GM23248 (cell line): Measurements from ENCODE around the gene KCNN3. TPM values are rescaled to one million over a fixed set of nuclear protein-coding genes. Genes with fewer than 3 reads are reported as not detected.

ENCODE experiments used
- DNase-seq: peaks from one replicate; pipeline ENCODE4 v3.0.0-alpha.2; 2015
- H2AFZ ChIP-seq: fragments of 200-600 bp; sonication (generic); 2 replicates; pipeline ENCODE4 v1.6.1; 2016; ENCODE audit warnings: antibody characterized with exemption
- H3F3A ChIP-seq: fragments of 200-600 bp; sonication (generic); 2 replicates; pipeline ENCODE4 v1.6.1; 2016; ENCODE audit warnings: mild to moderate bottlenecking, antibody characterized with exemption, mixed run types; ENCODE audit not compliant: insufficient read depth
- H3K27ac ChIP-seq: fragments of 200-600 bp; sonication (generic); 2 replicates; pipeline ENCODE4 v1.5.1; 2016; ENCODE audit warnings: mild to moderate bottlenecking
- H3K27me3 ChIP-seq: fragments of 200-600 bp; sonication (generic); replicated peaks from 2 replicates; pipeline ENCODE4 v1.6.1; 2016; ENCODE audit warnings: mild to moderate bottlenecking; ENCODE audit not compliant: insufficient read depth
- H3K36me3 ChIP-seq: fragments of 200-600 bp; sonication (generic); 2 replicates; pipeline ENCODE4 v1.6.1; 2016; ENCODE audit warnings: low read depth, mild to moderate bottlenecking
- H3K4me1 ChIP-seq: fragments of 200-600 bp; sonication (generic); 2 replicates; pipeline ENCODE4 v1.6.1; 2016; ENCODE audit warnings: mild to moderate bottlenecking; ENCODE audit not compliant: insufficient read depth
- H3K4me2 ChIP-seq: fragments of 200-600 bp; sonication (generic); one replicate; pipeline ENCODE4 v1.6.1; 2016; ENCODE audit warnings: mild to moderate bottlenecking; ENCODE audit not compliant: unreplicated experiment
- H3K4me3 ChIP-seq: fragments of 200-600 bp; sonication (generic); 2 replicates; pipeline ENCODE4 v1.5.1; 2016; ENCODE audit warnings: mild to moderate bottlenecking
- H3K79me2 ChIP-seq: fragments of 200-600 bp; sonication (generic); 2 replicates; pipeline ENCODE4 v1.6.1; 2016; ENCODE audit warnings: mild to moderate bottlenecking; ENCODE audit not compliant: insufficient read depth
- H3K9ac ChIP-seq: fragments of 200-600 bp; sonication (generic); 2 replicates; pipeline ENCODE4 v1.6.1; 2016; ENCODE audit warnings: mild to moderate bottlenecking
- H3K9me2 ChIP-seq: fragments of 200-600 bp; sonication (generic); 2 replicates; pipeline ENCODE4 v1.6.1; 2016; ENCODE audit warnings: mixed run types, mild to moderate bottlenecking, moderate library complexity; ENCODE audit not compliant: insufficient read depth
- H3K9me3 ChIP-seq: fragments of 200-600 bp; sonication (generic); one replicate; pipeline ENCODE4 v1.6.1; 2017; ENCODE audit warnings: low read depth
- H4K20me1 ChIP-seq: fragments of 200-600 bp; sonication (generic); 2 replicates; pipeline ENCODE4 v1.6.0; 2016; ENCODE audit not compliant: insufficient read depth
- EZH2 ChIP-seq: fragments of 200-600 bp; sonication (generic); IDR thresholded peaks from 2 replicates; pipeline ENCODE4 v1.6.1; 2018; ENCODE audit warnings: antibody characterized with exemption, mild to moderate bottlenecking; ENCODE audit not compliant: insufficient read depth, poor library complexity, severe bottlenecking
- EZH2phosphoT487 ChIP-seq: fragments of 200-600 bp; sonication (generic); IDR thresholded peaks from 2 replicates; pipeline ENCODE4 v1.6.1; 2018; ENCODE audit warnings: antibody characterized with exemption, moderate library complexity, mild to moderate bottlenecking, low read depth; ENCODE audit not compliant: insufficient read depth
- WGBS, 2 experiments: methylation state at CpG; one replicate each; pipeline ENCODE4 v1.1.6; 2015 to 2017; ENCODE audit warnings: low lambda C conversion rate in 2 of 2, low coverage in 1 of 2; ENCODE audit errors: missing lambda C conversion rate in 2 of 2; 5-methylcytosine and 5-hydroxymethylcytosine counted together
- in situ Hi-C: fragments of 300-500 bp; cut with MboI; formaldehyde crosslinking; loops from 2 replicates; pipeline ENCODE4 v1.15.0; 2020
- polyA plus RNA-seq: library from polyadenylated mRNA; unstranded; fragments of >200 nt; fragmentation: Nextera tagmentation; extraction: Ambion mirVana; gene quantifications from 2 replicates; pipeline ENCODE4 v1.2.1, GENCODE V29; 2016
- total RNA-seq: library from RNA; depleted of rRNA; stranded (reverse); fragments of >200 nt; shearing (Covaris generic); gene quantifications from 2 replicates; pipeline ENCODE4 v1.2.3, GENCODE V29; 2014

The KCNN3 gene
- total and polyA plus RNA-seq, 2 experiments from 2014 or later = not detected

- Histone ChIP-seq H3K79me2 (no peaks in the 10 kb centered on the region), H3K9me2 (no peaks in the 10 kb centered on the region), H3K4me2 (no peak overlapping the region), H3K4me1 (no peaks in the 10 kb centered on the region), H3K4me3 (no peak overlapping the region), H3K9me3 (no peaks in the 10 kb centered on the region), H3K36me3 (no peaks in the 10 kb centered on the region), H2AFZ (no peak overlapping the region), H3K9ac (no peak overlapping the region), H3F3A (no peaks in the 10 kb centered on the region), H4K20me1 (no peaks in the 10 kb centered on the region), H3K27me3 (peaks cover 11% of the 10 kb centered on the region), H3K27ac (no peak overlapping the region)
- peak; percentile 84 for DNase-seq
- WGBS, 2 experiments = 24 to 28% methylated on average over 17 to 20 of the region's 20 CpGs
- TF ChIP-seq EZH2phosphoT487 (no peak), EZH2 (no peak)
- in situ Hi-C loops = loop anchor here (25.0 kb wide), 1 partner anchor 216 kb away; no protein-coding TSS in a partner anchor
Measured at GRCh38 chr1:154878371-154879037, 8.4 kb upstream of the KCNN3 start.

- H3K4me2 ChIP-seq = no peak overlapping the region
Measured at GRCh38 chr1:154877370-154877974, 7.4 kb upstream of the KCNN3 start.

GRCh38 chr1:154876842-154877369 lies 6.8 kb upstream of the KCNN3 start:
- no peaks in the 10 kb centered on the region for H3K9me2 ChIP-seq
- H3K4me2 ChIP-seq = no peak overlapping the region
- H3K27ac ChIP-seq = no peak overlapping the region
- no peak for DNase-seq
- no peak overlapping the region for H3K9ac ChIP-seq
- no peaks in the 10 kb centered on the region for H3K4me1 ChIP-seq
- in situ Hi-C loops = loop anchor here (25.0 kb wide), 1 partner anchor 215 kb away; no protein-coding TSS in a partner anchor
- peaks cover 20% of the 10 kb centered on the region for H3K27me3 ChIP-seq
- H3K36me3 ChIP-seq = no peaks in the 10 kb centered on the region
- H3F3A ChIP-seq = no peaks in the 10 kb centered on the region
- H3K9me3 ChIP-seq = no peaks in the 10 kb centered on the region
- H4K20me1 ChIP-seq = no peaks in the 10 kb centered on the region
- no peak overlapping the region for H3K4me3 ChIP-seq
- 42 to 47% methylated on average over 3 of the region's 3 CpGs for WGBS, 2 experiments
- no peak overlapping the region for H2AFZ ChIP-seq
- no peak for TF ChIP-seq EZH2phosphoT487
- TF ChIP-seq EZH2 = no peak
- H3K79me2 ChIP-seq = no peaks in the 10 kb centered on the region

More at GRCh38 chr1:154877370-154877974, 7.4 kb upstream of the KCNN3 start:
- Histone ChIP-seq H3K4me3 (no peak overlapping the region), H3K9ac (no peak overlapping the region), H3K27me3 (peaks cover 18% of the 10 kb centered on the region), H3K4me1 (no peaks in the 10 kb centered on the region), H4K20me1 (no peaks in the 10 kb centered on the region), H3K9me2 (no peaks in the 10 kb centered on the region), H3K27ac (no peak overlapping the region), H3F3A (no peaks in the 10 kb centered on the region), H3K9me3 (no peaks in the 10 kb centered on the region), H2AFZ (no peak overlapping the region), H3K79me2 (no peaks in the 10 kb centered on the region), H3K36me3 (no peaks in the 10 kb centered on the region)
- no peak for DNase-seq
- TF ChIP-seq EZH2phosphoT487 (no peak), EZH2 (no peak)
- WGBS, 2 experiments = 60 to 64% methylated on average over 17 of the region's 17 CpGs
- in situ Hi-C loops = loop anchor here (25.0 kb wide), 1 partner anchor 215 kb away; no protein-coding TSS in a partner anchor

GRCh38 chr1:154874465-154874864 lies 4.4 kb upstream of the KCNN3 start:
- Histone ChIP-seq H4K20me1 (no peaks in the 10 kb centered on the region), H3K4me2 (no peak overlapping the region), H3K9me3 (no peaks in the 10 kb centered on the region), H3K27ac (no peak overlapping the region), H2AFZ (no peak overlapping the region), H3K36me3 (no peaks in the 10 kb centered on the region), H3K27me3 (peaks cover 40% of the 10 kb centered on the region), H3K9me2 (no peaks in the 10 kb centered on the region), H3F3A (no peaks in the 10 kb centered on the region), H3K4me3 (no peak overlapping the region), H3K4me1 (peaks cover 5% of the 10 kb centered on the region; the same call in 1 of the 2 replicates), H3K9ac (no peak overlapping the region), H3K79me2 (no peaks in the 10 kb centered on the region)
- 79 to 86% methylated on average over 5 of the region's 5 CpGs for WGBS, 2 experiments
- DNase-seq = no peak
- in situ Hi-C loops = no loop called here
- TF ChIP-seq EZH2 (no peak), EZH2phosphoT487 (no peak)
